HG03097 (cell line): ENCODE results near the gene MBTPS1.
A peak's percentile ranks its signal among the peaks of the same experiment; 100 is the strongest.
"Not testable (repeated sequence)": the region's sequence is repeated elsewhere in the genome, so short reads cannot be mapped to it uniquely, and the experiment has no call there.

Source experiments
- ATAC-seq: cut with Tn5 transposase; IDR thresholded peaks from one replicate; pipeline ENCODE4 v1.9.1; 2021; ENCODE audit not compliant: unreplicated experiment, low FRiP score

MBTPS1 gene

DNA sequence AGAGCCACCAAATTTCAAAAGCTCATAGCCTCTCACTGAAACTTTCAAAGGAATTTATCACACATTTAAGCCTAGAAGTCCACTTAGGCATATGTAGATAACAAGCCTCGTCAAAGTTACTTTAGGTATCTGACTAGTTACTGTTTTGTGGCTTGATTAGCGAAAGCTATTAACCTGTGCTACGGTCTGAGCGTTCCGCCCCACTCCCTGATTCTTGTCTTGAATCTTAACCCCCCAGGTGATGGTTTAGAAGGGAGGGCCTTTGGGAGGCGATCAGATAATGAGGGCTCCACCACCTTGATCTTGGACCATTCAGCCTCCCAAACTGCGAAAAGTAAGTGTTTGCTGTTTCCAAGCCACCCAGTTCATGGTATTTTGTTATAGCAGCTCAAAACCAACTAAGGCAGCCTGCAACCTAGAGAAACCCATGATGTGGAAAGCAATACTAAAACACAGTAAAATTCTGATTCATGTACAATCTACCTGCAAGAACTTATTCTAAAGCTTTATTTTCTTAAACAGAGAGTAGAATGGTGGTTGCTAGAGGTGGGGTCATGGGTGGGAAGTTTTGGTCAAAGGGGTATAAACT lies 21.1 kb upstream of the MBTPS1 start:
- ATAC-seq = no peak

DNA sequence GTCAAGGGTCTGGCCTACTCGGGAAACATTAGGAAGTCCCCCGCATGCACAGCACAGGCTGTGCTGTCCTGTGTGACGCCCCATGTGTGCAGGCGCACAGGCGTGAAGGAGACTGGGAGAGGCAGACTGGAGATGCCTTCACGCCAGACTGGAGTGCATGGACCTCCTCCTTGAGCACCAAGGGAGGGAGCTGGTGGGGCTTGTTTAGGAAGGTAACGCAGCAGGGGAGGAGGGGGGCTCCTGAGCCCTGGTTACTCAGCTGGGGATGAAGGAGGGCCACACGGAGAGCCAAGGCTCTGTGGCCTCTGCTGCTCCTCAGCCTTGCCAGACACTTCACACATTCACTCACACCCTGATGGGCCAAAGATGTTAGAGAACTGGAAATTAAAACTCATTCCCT lies 20.5 kb upstream of the MBTPS1 start:
- no peak for ATAC-seq

DNA sequence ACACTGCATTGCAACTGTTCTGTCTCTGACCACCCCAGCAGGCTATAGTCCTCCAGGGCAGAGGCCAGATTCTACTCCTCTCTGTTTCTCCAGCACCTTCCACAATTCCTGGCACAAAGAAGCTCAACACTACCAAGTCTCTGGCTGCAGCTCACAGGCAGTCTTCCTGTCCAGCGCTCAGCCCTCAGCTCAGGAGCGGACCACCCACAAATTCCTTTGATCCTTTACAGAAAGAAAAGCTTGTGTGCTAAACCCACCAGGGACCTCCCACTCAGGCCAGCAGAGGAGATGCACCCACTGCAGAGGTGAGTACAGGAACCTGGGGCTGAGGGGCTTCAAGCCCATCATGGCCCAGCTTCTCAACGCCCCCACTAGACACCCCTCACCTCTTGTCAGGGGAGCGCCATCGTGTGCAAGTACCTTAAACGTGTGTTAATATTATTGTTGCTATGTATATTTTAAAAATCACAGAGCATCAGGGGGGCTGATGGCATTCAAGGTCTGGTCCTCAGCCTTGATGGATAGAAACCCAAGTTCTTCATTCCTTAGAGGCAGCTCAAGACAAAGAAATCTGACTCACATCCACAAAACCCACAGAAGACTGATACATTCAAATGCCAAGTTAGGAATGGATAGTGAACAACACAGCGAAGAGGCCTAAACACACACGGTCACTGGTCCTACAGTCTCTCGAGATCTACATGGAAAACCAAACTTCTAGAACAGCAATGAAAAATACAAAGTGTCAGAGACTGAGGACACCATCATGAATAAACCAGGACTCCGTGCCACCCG lies 19.8 kb upstream of the MBTPS1 start:
- no peak for ATAC-seq

DNA sequence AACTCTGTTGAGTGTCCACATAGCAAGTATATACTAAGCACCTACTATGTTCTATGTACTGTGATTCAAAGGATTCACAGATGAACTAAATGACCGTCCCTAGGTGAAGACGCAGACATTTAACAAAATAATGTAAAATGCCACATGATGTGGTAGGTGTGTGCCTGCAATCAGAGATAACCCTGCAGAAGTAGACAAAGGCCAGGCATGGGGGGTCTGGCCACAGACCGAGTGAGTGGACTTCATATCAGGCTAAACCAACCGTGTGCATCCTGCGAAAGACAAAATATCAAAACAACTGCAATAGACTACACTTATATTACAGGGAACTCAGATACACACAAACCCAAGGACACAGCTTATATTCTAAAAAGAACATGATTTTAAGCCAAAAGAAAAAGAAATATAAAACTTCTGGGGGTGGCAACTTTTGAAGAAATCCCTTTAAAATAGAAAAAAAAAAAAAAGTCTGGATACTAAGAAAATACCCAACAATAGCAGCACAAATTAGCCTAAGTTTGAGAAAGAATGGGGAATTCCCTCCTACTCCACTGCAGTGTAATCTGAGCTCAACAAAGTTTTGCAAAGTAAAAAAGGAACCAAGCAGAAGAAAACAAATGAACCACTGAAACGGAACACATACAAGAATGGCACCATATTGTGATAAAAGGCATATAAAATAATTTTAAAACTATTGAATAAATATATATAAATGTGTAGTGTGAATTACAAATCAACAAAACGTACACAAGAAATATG lies 16.0 kb upstream of the MBTPS1 start:
- no peak for ATAC-seq

DNA sequence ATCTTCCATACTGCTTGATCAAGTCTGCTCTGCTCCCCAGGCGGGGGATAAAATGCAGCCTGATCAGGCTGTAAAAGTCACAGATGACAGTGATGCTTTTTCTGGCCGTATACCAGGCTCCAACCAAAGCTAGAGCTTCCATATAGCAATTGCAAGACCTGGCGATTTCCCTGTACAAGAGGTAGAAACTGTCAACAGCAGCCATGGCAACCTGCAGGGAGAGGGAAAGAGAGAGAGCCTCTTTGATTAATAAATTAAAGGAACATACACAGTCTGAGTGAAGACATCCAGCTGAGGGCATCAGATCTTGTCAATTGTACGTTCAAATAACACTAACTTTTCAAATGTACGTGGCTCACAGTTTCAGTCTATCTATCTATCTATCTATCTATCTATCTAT lies 14.4 kb upstream of the MBTPS1 start:
- ATAC-seq = no peak

DNA sequence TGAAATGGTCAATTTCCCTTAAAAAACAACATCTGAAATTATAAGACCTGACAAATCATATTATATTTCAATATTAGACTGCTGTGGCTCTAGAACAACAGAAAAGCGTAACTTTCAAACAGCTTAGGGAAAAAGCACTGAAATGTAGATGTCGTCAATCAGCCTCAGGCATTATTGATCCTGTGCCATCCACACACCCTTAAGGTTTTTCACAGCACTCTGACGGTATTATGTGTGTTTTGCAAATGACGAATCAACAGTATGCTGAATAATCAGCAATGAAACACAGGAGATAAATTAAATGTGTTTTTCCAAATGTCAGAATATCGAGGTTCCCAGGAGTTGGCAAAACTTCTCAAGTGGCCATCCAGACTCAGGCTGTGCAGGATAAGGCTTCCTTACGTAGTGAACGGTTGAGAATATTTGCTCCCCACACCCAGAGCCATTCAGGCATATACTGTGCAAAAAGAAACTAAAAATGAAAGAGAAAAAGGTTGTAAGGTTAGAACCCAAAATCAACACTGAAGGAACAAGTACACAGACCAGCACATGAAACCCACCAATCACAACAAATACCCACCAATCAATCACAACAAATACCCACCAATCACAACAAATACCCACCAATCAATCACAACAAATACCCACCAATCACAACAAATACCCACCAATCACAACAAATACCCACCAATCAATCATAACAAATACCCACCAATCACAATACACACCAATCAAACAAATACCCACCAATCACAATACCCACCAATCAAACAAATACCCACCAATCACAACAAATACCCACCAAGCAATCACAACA lies 7.7 kb upstream of the MBTPS1 start:
- ATAC-seq = no peak

DNA sequence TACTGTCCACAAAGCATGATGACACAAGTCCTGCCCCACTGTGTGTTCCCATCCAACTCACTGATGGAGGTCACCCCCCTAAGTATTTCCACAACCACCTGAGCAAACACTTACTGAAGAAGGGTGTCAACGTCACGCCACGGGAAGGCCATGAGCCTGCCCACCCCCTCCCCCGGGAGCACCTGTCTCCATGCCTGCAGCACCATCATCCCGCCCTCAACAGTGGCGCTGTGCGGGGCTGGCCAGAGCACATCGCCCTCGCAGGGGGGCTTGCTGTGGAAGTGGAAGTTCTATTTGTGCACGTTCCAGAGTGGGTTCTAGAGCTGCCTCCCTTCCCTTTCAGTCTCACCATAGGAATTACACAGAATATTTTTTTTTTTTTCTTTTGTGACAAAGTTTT lies 4.3 kb upstream of the MBTPS1 start:
- ATAC-seq = no peak

DNA sequence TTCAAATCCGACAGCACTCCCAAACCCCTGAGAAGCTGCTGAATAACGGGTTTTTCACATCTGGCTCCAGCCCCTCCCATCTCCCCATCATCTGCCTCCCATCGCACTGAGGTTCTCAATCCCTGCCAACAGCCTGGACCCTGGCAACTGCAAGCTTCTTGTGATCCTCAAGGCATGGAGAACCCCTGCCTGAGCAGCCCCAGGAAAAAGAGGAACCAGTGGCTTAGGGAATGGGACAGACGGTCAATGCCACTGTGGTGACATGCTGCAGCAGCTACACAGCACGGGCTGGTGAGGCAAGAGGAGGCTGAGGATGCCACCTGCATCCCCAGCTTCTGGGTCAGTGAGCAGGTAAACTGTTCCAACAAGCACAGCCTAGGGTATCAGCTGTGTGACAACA lies 3.3 kb upstream of the MBTPS1 start:
- no peak for ATAC-seq

DNA sequence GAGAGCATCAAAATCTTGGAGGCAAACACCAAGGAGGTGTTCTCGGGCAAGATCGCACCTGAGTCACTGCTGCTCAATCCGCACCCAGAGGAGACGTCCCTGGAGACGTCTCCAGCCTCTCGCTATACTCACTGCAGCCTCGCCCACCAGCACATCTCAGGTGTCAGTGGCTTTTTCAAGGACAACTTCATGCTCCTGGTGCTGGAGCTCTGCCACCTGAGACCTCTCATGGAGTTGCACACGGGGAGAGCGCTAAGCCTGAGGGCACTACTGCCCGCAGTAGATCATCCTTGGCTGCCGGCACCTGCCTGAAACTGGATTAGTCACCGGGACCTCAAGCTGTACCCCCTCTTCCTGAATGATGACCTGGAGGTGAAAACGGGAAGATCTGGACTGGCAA lies 2.6 kb upstream of the MBTPS1 start:
- no peak for ATAC-seq

DNA sequence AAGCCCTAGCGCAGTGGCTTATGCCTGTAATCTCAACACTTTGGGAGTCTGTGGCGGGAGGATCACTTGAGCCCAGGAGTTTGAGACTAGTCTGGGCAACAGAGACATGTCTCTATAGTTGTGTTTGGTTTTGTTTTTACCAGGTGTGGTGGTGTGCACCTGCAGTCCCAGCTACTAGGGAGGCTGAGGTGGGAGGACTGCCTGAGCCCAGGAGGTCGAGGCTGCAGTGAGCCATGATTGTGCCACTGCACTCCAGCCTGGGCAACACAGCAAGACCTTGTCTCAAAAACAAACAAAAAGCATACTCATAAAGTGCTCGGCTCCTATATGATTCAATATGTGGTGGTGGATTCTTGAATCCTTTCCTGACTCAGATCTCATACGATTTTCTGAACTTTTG lies 1.6 kb upstream of the MBTPS1 start:
- not testable (repeated sequence) for ATAC-seq

DNA sequence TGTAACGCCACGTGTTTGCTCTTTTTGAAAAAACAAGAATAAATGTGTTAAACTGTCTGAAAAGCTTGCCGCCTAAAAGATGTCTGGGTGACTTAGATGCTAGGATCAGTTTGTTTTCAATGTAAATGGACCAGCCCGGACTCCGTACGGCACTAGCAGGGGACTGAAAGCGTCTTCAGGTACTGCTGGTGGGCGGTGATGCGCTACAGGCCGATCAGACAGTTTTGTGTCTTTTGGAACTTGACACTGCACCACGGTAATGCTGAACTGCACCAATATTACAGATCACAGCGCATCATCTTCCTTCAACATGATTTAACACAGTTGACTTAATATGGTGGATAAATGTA lies 727 bp upstream of the MBTPS1 start:
- ATAC-seq = no peak

DNA sequence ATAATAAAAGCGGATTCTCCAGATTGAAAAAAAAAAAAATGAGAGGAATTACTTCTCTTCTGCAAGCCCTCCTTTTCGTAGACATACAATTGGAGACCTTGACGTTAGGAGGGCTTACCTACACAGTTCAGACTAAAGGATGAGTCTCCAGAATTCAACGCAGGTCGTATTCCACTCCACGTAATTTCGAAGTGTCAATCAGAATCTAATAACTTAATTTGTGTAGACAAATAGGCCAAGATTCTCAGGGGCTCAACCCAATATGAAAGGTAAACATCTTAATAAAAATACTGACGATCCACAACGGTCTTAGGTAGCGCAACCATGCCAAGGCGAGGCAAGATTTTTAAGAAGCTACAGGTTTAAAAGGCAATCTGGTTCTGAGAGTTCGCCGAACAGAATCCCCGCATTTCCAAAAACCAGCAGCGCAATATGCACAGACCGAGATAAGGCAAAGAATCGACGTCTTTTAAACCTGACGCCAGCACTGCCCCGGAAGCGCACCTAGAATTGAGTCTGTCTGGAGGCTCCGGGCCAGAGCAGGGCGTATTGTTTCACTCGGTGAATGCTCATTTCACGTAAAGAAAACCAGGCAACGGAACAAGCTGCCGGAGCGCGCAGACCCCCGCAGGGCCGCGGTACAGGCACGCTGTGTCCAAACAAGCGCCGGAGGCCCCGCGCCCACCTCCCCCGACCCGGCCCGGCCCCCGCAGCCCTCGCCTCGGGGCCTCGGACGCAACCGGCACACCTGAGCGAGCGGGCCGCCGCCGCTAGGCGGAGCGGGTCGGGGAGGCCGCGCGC lies 623 bp downstream of the MBTPS1 start:
- peak; percentile 18 for ATAC-seq

DNA sequence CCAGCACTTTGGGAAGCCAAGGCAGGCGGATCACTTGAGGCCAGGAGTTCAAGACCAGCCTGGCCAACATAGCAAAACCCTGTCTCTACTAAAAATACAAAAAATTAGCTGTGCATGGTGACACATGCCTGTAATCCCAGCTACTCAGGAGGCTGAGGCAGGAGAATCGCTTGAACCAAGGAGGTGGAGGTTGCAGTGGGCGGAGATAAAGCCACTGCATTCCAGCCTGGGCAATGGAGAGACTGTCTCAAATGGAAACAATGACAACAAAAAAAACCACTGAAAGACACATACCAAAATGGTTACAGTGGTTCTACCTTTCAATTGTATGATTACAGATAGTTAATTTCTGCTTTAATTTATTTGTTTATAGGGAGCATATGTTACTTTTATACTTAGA lies 4.8 kb downstream of the MBTPS1 start:
- ATAC-seq = not testable (repeated sequence)

DNA sequence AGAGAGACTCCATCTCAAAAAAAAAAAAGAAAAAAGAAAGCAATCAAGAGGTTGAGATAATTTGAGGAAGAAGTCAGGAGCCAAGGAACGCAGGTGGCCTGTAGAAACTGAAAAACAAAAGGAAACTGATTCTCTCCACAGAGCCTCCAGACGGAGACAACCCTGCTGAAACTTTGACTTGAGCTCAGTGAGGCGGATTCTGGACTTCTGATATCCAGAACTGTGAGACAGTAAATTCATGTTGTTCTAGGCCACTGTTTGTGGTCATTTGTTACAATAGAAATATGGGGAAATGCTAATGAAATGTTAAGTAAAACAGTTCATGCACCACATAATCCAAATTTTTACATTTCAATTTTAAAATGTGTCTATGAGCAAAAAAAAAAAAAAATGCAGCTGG lies 5.2 kb downstream of the MBTPS1 start:
- no peak for ATAC-seq

DNA sequence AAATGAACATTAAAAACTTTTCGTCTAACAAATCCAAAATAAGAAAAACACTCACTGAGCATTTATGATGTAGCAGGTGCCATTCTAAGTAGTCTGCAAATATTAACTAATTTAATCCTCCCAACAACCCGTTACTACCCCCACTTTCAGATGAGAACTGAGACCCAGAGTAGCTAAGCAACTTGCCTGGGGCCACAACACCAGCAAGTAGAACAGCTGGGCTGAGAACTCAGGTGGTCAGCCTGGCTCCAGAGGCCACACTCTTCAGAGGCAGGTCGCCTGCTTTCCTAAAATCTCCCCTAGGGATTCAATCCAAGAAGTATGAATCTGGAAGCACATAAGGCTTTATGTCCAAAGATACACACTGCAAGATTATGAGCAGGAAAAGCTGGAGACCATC lies 6.2 kb downstream of the MBTPS1 start:
- ATAC-seq = no peak

DNA sequence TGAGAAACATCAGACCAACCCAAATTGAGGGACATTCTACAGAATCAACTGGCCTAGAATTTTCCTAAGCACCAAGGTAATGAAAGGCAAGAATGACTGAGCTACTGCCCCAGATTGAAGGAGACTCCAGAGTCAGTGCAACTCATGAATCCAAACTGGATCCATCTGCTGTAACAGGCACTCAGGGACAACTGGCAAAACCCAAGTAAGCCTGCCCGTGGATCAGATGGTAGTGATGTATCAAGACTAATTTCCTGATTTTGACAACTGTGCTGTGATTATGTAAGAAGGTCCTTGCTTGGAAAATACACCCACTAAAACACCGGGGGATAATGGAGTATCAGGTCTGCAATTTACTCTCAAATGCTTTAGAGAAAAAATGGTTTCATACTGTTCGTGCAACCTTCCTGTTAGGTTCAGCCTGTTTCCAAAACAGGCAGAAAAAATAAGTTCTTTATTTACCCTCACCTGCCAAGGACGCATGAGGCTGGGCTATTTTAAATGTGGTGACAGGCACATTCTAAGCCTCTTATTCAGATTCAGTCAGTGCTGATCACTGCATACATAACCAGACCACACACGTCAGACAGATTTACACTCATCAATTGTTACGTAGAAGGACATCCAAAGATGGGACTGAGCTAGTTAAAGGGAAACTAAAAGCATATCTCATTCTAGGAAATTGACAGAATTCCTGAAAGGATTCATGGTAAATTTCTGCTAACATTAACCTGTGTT lies 7.0 kb downstream of the MBTPS1 start:
- no peak for ATAC-seq

DNA sequence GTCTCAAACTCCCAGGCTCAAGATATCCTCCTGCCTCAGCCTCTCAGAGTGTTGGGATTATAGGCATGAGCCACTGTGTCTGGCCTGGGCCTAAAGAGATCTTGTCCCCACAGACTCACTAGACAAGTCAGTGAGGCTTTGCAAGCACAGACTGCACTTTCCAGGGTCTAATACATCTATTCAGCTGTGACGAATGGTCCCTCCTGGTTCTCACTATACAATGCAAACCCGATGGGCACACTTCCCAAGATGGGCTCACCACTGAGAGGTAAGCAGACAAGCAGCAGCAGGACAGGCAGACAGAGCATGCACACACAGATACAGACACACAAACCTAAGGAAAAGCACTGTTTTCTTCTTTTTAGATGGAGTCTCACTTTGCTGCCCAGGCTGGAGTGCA lies 8.8 kb downstream of the MBTPS1 start:
- no peak for ATAC-seq

DNA sequence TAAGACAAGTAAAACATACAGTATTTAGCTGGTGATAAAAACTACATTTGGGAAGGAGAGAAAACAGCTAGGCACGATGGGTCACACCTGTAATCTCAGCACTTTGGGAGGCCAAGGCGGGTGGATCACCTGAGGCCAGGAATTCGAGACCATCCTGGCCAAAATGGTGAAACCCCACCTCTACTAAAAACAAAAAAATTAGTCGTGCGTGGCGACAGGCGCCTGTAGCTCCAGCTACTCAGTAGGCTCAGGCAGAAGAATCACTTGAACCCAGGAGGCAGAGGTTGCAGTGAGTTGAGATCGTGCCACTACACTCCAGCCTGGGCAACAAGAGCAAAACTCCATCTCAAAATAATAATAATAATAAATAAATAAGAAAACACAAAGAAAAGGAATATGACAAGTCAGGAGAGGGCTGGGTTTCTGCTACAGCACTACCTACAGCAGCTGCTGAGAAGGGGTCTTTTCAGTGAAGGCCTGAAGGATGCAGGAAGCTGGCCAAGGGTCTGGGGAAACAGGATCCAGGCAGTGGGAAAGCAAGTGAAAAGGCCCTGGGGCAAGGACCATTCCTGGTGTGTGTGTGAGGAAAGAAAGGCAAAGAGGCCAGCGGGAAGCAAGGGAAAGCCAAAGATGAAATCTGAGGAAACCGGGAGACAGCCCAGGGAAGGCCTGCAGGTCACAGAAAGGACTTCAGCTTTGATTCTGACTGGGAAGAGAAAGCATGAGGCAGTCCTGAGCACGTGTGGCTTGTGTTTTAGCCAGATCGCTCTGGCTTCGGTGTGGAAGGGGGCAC lies 10.6 kb downstream of the MBTPS1 start:
- no peak for ATAC-seq

DNA sequence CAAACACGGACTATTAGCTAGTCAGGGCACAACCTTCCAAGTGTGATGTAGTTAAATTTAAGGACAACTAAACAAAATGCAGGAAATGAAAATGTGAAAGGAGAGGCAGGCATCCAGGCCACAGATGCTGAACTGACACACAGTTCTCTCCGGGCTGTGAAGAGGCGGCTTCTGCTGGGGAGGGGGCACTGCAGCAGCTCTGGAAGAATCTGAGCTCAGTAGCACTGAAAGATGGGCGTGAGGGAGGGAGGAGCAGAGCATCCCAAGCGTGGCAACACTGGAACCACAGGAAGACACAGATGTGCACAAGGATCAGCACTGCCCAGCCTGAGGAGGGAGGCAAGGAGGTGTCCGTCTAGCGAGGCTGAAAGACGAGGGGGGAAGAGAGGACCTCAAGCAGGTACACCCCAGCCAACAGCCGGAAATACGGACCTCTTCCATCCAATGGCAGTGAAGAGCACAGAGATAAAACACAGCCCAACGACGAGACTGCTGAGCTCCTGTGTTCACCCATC lies 11.4 kb downstream of the MBTPS1 start:
- no peak for ATAC-seq
